Endothelial cell of umbilical vein (primary cell): Measurements from ENCODE around the gene ELOVL5. TPM values are rescaled to one million over a fixed set of nuclear protein-coding genes. Genes with fewer than 3 reads are reported as not detected.

Experiments used
- BruUV-seq: library from RNA; stranded (reverse); fragments of 400-500 nt; replicated peaks from 2 replicates; lab custom pipeline; 2021; lab: Mats Ljungman, UMichigan
- CTCF ChIA-PET: fragments of 300-600, 350-600 bp; sonication (Branson Sonifier 250); formaldehyde crosslinking; loops from one replicate; lab custom pipeline; 2021; ENCODE audit warnings: antibody characterized with exemption, inconsistent platforms; lab: Charles Lee
- POLR2A ChIA-PET: fragments of 300-600, 350-600 bp; sonication (Branson Sonifier 250); formaldehyde crosslinking; loops from one replicate; lab custom pipeline; 2021; ENCODE audit warnings: antibody characterized with exemption, inconsistent platforms; lab: Charles Lee
- DNase-seq: peaks from one replicate; pipeline ENCODE4 v3.0.0-alpha.2; 2011; ENCODE audit warnings: low read depth, low spot score
- FAIRE-seq: peaks from 2 replicates; lab custom pipeline; 2011; peaks lifted over from hg19 to GRCh38; lab: Jason Lieb, UNC
- H2AFZ ChIP-seq: 2 replicates; pipeline ENCODE4 v1.6.0; 2012; ENCODE audit warnings: low read depth, low read length, control low read depth, inconsistent platforms
- H3K27ac ChIP-seq: 2 replicates; pipeline ENCODE4 v1.5.1; 2011; ENCODE audit warnings: low read depth, mild to moderate bottlenecking, control low read depth, low read length, moderate library complexity; ENCODE audit not compliant: insufficient read depth
- H3K27me3 ChIP-seq, 2 experiments: 2 replicates each; pipeline versions ENCODE4 v1.6.0 to v1.6.1; 2011; ENCODE audit warnings: low read length in 2 of 2, mixed read lengths in 1 of 2; ENCODE audit not compliant: control insufficient read depth in 2 of 2, insufficient read depth in 2 of 2
- H3K36me3 ChIP-seq, 2 experiments: 2 replicates in 1 of 2; 3 replicates in 1 of 2; pipeline ENCODE4 v1.5.1; 2011; ENCODE audit warnings: low read length in 2 of 2, mild to moderate bottlenecking in 1 of 2, moderate library complexity in 1 of 2; ENCODE audit not compliant: control insufficient read depth in 2 of 2, insufficient read depth in 2 of 2; ENCODE audit errors: extremely low read depth in 1 of 2
- H3K4me1 ChIP-seq: 3 replicates; pipeline ENCODE4 v1.5.1; 2011; ENCODE audit warnings: mild to moderate bottlenecking, low read length; ENCODE audit not compliant: control insufficient read depth, insufficient read depth; ENCODE audit errors: extremely low read depth
- H3K4me2 ChIP-seq: 2 replicates; pipeline ENCODE4 v1.6.1; 2011; ENCODE audit warnings: low read length, control low read depth, mixed read lengths; ENCODE audit not compliant: insufficient read depth
- H3K4me3 ChIP-seq, 3 experiments: fragments of 200-600 bp in 1 of 3; sonication (generic), shearing (Covaris generic) in 1 of 3; replicated peaks in 1 of 3; 2 replicates each; pipeline ENCODE4 v1.5.1; 2011 to 2016; ENCODE audit warnings: control low read depth in 3 of 3, low read length in 3 of 3, mild to moderate bottlenecking in 2 of 3, inconsistent platforms in 1 of 3, low read depth in 1 of 3, moderate library complexity in 1 of 3; ENCODE audit not compliant: insufficient read depth in 1 of 3
- H3K79me2 ChIP-seq: 2 replicates; pipeline ENCODE4 v1.6.0; 2012; ENCODE audit warnings: low read length, inconsistent platforms; ENCODE audit not compliant: control insufficient read depth, insufficient read depth
- H3K9ac ChIP-seq: replicated peaks from 2 replicates; pipeline ENCODE3; 2011; ENCODE audit warnings: low read length, control low read depth; ENCODE audit not compliant: insufficient read depth; ENCODE audit errors: extremely low read depth
- H3K9me1 ChIP-seq: replicated peaks from 3 replicates; pipeline ENCODE4 v1.6.0; 2011; ENCODE audit warnings: mild to moderate bottlenecking, low read length; ENCODE audit not compliant: control insufficient read depth, insufficient read depth; ENCODE audit errors: extremely low read depth
- H3K9me3 ChIP-seq: replicated peaks from 2 replicates; pipeline ENCODE4 v1.5.1; 2012; ENCODE audit warnings: low read length, inconsistent platforms; ENCODE audit not compliant: control insufficient read depth, insufficient read depth
- H4K20me1 ChIP-seq: replicated peaks from 2 replicates; pipeline ENCODE3; 2011; ENCODE audit warnings: mild to moderate bottlenecking, low read length; ENCODE audit not compliant: control insufficient read depth, insufficient read depth; ENCODE audit errors: extremely low read depth
- CTCF ChIP-seq, 2 donors: IDR thresholded peaks; 1 replicate in 1 of 2; 2 replicates in 1 of 2; pipeline ENCODE4 v1.5.1; 2011; ENCODE audit warnings: low read length in 2 of 2, mild to moderate bottlenecking in 2 of 2, moderate library complexity in 2 of 2, control low read depth in 1 of 2, inconsistent platforms in 1 of 2, low read depth in 1 of 2; ENCODE audit not compliant: insufficient read depth in 1 of 2; ENCODE audit errors: extremely low read depth in 1 of 2
- EZH2 ChIP-seq: IDR thresholded peaks from 2 replicates; pipeline ENCODE4 v1.6.1; 2012; ENCODE audit warnings: borderline replicate concordance, low read depth, mild to moderate bottlenecking, moderate library complexity, low read length, inconsistent platforms; ENCODE audit not compliant: severe bottlenecking
- FOS ChIP-seq: IDR thresholded peaks from 2 replicates; pipeline ENCODE4 v1.6.1; 2011; ENCODE audit warnings: mild to moderate bottlenecking, low read length, moderate library complexity, borderline replicate concordance; ENCODE audit not compliant: insufficient read depth
- GATA2 ChIP-seq: IDR thresholded peaks from 2 replicates; pipeline ENCODE4 v1.7.0; 2011; ENCODE audit warnings: low read depth, mild to moderate bottlenecking, moderate library complexity, mixed read lengths, low read length; ENCODE audit not compliant: insufficient read length, insufficient read depth
- JUN ChIP-seq: IDR thresholded peaks from 2 replicates; pipeline ENCODE4 v1.6.1; 2011; ENCODE audit warnings: borderline replicate concordance, low read depth; ENCODE audit not compliant: insufficient read length, insufficient read depth
- MYC ChIP-seq: IDR thresholded peaks from one replicate; pipeline ENCODE4 v1.6.1; 2011; ENCODE audit warnings: mild to moderate bottlenecking, low read depth, low read length
- POLR2A ChIP-seq: IDR thresholded peaks from 2 replicates; pipeline ENCODE4 v1.6.1; 2012; ENCODE audit warnings: low read depth, mild to moderate bottlenecking, control low read depth, low read length
- POLR2AphosphoS5 ChIP-seq: IDR thresholded peaks from 2 replicates; pipeline ENCODE4 v1.6.1; 2012; ENCODE audit warnings: low read depth, mild to moderate bottlenecking, control low read depth, low read length, moderate library complexity; ENCODE audit not compliant: insufficient read depth
- dilution Hi-C: fragments of 300-500 bp; cut with MboI; formaldehyde crosslinking; loops from one replicate; pipeline ENCODE4 v1.15.0; 2019; ENCODE audit warnings: low sequenced_read_pairs; ENCODE audit not compliant: extremely low pct_ligation_motif_present
- intact Hi-C: fragments of 100-400 bp; cut with micrococcal nuclease; formaldehyde crosslinking; loops from one replicate; pipeline ENCODE4 v1.10.0; 2022
- polyA plus RNA-seq, 4 experiments: library from polyadenylated mRNA; depleted of rRNA in 3 of 4; stranded (reverse) in 3 of 4; unstranded in 1 of 4; fragments of >200 nt; gene quantifications; 2 replicates each; pipeline versions ENCODE4 v1.2.1 to v1.2.3, GENCODE V29; 2011 to 2012; ENCODE audit warnings: missing spikeins in 1 of 4
- total RNA-seq: library from RNA; stranded (reverse); gene quantifications from 2 replicates; pipeline ENCODE4 v1.2.3, GENCODE V29; 2021
- TF ChIP-seq, protein P1 (sequence below): IDR thresholded peaks from 2 replicates; pipeline ENCODE4 v1.6.1; 2011; ENCODE audit not compliant: insufficient read depth, insufficient read length

The ELOVL5 gene
- total and polyA plus RNA-seq, 2 donors (not counting 3 experiments of a cell fraction or from before 2014, with no cell fraction given): 85.9 to 140 TPM

GRCh38 chr6:53331678-53332077 lies 17.1 kb downstream of the ELOVL5 start:
- TF ChIP-seq EZH2 (no peak), CTCF (IDR thresholded peaks at IDR 0.05; ENCODE audit: extremely low read depth in 1 of 2, insufficient read depth in 1 of 2, low read depth in 1 of 2, low read length in 2 of 2) (no peak), GATA2 (no peak), POLR2A (no peak), MYC (no peak), JUN (no peak), POLR2AphosphoS5 (no peak), FOS (no peak)
- TF ChIP-seq, protein P1, sequence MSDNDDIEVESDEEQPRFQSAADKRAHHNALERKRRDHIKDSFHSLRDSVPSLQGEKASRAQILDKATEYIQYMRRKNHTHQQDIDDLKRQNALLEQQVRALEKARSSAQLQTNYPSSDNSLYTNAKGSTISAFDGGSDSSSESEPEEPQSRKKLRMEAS: no peak
- H4K20me1 ChIP-seq: peaks cover 12% of the 10 kb centered on the region

More at GRCh38 chr6:53331678-53332077, 17.1 kb downstream of the ELOVL5 start:
- dilution Hi-C loops: no loop called here
- H3K36me3 ChIP-seq: no peaks in the 10 kb centered on the region
- H3K4me1 ChIP-seq: peaks cover 15% of the 10 kb centered on the region
- FAIRE-seq: no peak
- ChIA-PET POLR2A (interaction anchor here (0.6 kb wide), 1 partner anchor 29 kb away, joined by 4 read pairs; no protein-coding TSS in a partner anchor), CTCF (interaction anchor here (1.5 to 1.8 kb wide), 3 partner anchors 9 to 16 kb away, joined by 3 to 7 read pairs (median 6); no protein-coding TSS in a partner anchor)
- H3K79me2 ChIP-seq: peaks cover 99% of the 10 kb centered on the region
- no peak overlapping the region for H3K4me2 ChIP-seq
- H3K27me3 ChIP-seq: no peaks in the 10 kb centered on the region
- peaks cover 6% of the 10 kb centered on the region for H3K9me1 ChIP-seq
- DNase-seq: no peak
- H3K27ac ChIP-seq: no peak overlapping the region
- H3K4me3 ChIP-seq: no peak overlapping the region
- no peak overlapping the region for H3K9ac ChIP-seq
- no peaks in the 10 kb centered on the region for H3K9me3 ChIP-seq
- no TSS peak for BruUV-seq
- H2AFZ ChIP-seq: no peak overlapping the region
- intact Hi-C loops: no loop called here
